HCT116 (cell line): Measurements from ENCODE around the gene MUSK. TPM values are rescaled to one million over a fixed set of nuclear protein-coding genes. Genes with fewer than 3 reads are reported as not detected.

ENCODE experiments used
- ATAC-seq: fragments of 200-7000 bp; cut with Tn5 transposase; 2 replicates; pipeline ENCODE4 v1.9.1; 2020; ENCODE audit warnings: mild to moderate bottlenecking, moderate library complexity
- BruUV-seq: library from RNA; stranded (reverse); fragments of 400-500 nt; replicated peaks from 2 replicates; lab custom pipeline; 2021; lab: Mats Ljungman, UMichigan
- CTCF ChIA-PET: fragments of 300-600 bp; sonication (Branson Sonifier 250); formaldehyde crosslinking; loops from one replicate; lab custom pipeline; 2021; ENCODE audit warnings: antibody characterized with exemption; lab: Charles Lee
- POLR2A ChIA-PET: fragments of 300-600, 350-600 bp; sonication (Branson Sonifier 250); formaldehyde crosslinking; loops from one replicate; lab custom pipeline; 2021; ENCODE audit warnings: antibody characterized with exemption; lab: Charles Lee
- RAD21 ChIA-PET, 2 experiments: fragments of 300-600 bp; sonication (Branson Sonifier 250); formaldehyde crosslinking; loops; one replicate each; lab custom pipeline; 2023; ENCODE audit warnings: low total read pairs in 2 of 2; ENCODE audit not compliant: uncharacterized antibody in 2 of 2, unreplicated experiment in 2 of 2, low non-redundant PET in 1 of 2; lab: Charles Lee
- DNase-seq: peaks from one replicate; pipeline ENCODE4 v3.0.0-alpha.2; 2010; ENCODE audit warnings: low read depth, low spot score
- H2AFZ ChIP-seq: fragments of 200-600 bp; shearing (Covaris generic), sonication (generic); 2 replicates; pipeline ENCODE4 v1.6.1; 2017; ENCODE audit warnings: low read depth, mixed run types, mixed read lengths, antibody characterized with exemption, low read length; ENCODE audit not compliant: poor library complexity, severe bottlenecking
- H3K27ac ChIP-seq: 2 replicates; pipeline ENCODE4 v1.5.1; 2012; ENCODE audit warnings: low read depth, low read length
- H3K27me3 ChIP-seq: fragments of 200-600 bp; sonication (generic); 2 replicates; pipeline ENCODE4 v1.6.1; 2016; ENCODE audit warnings: mixed run types, low read length, mixed read lengths; ENCODE audit not compliant: insufficient read depth
- H3K36me3 ChIP-seq, 2 experiments: fragments of 200-500 bp in 1 of 2; fragments of 200-600 bp in 1 of 2; sonication (Bioruptor generic) in 1 of 2; sonication (generic) in 1 of 2; 2 replicates each; pipeline versions ENCODE4 v1.5.1 to v1.6.1; 2014 to 2016; ENCODE audit warnings: low read length in 2 of 2, inconsistent platforms in 1 of 2, mixed read lengths in 1 of 2, mixed run types in 1 of 2; ENCODE audit not compliant: insufficient read depth in 2 of 2, control insufficient read depth in 1 of 2
- H3K4me1 ChIP-seq, 2 experiments: fragments of 200-600 bp in 1 of 2; sonication (generic) in 1 of 2; 2 replicates each; pipeline versions ENCODE4 v1.5.1 to v1.6.1; 2012 to 2017; ENCODE audit warnings: low read length in 2 of 2, inconsistent platforms in 1 of 2, mild to moderate bottlenecking in 1 of 2, mixed read lengths in 1 of 2, mixed run types in 1 of 2, moderate library complexity in 1 of 2; ENCODE audit not compliant: insufficient read depth in 2 of 2, control insufficient read depth in 1 of 2
- H3K4me2 ChIP-seq: fragments of 200-600 bp; sonication (generic); 2 replicates; pipeline ENCODE4 v1.6.1; 2017; ENCODE audit warnings: mixed run types, low read length, mixed read lengths
- H3K4me3 ChIP-seq, 2 experiments: fragments of 200-600 bp in 1 of 2; sonication (generic) in 1 of 2; replicated peaks in 1 of 2; 2 replicates each; pipeline ENCODE4 v1.5.1; 2011 to 2016; ENCODE audit warnings: low read length in 2 of 2, control low read depth in 1 of 2, low read depth in 1 of 2, mild to moderate bottlenecking in 1 of 2, mixed read lengths in 1 of 2, mixed run types in 1 of 2
- H3K79me2 ChIP-seq: fragments of 200-600 bp; sonication (generic); 2 replicates; pipeline ENCODE4 v1.6.1; 2017; ENCODE audit warnings: mild to moderate bottlenecking, mixed run types, low read length, moderate library complexity, mixed read lengths; ENCODE audit not compliant: insufficient read depth
- H3K9ac ChIP-seq: fragments of 200-600 bp; sonication (generic); 2 replicates; pipeline ENCODE4 v1.6.1; 2016; ENCODE audit warnings: low read length, mixed read lengths
- H3K9me2 ChIP-seq: fragments of 200-600 bp; sonication (generic), shearing (Covaris generic); 2 replicates; pipeline ENCODE4 v1.6.1; 2017; ENCODE audit warnings: mixed run types, mild to moderate bottlenecking, moderate library complexity; ENCODE audit not compliant: insufficient read depth
- H3K9me3 ChIP-seq, 2 experiments: fragments of 200-500 bp in 1 of 2; fragments of 200-600 bp in 1 of 2; sonication (Bioruptor generic) in 1 of 2; sonication (generic) in 1 of 2; 2 replicates each; pipeline ENCODE4 v1.6.1; 2014 to 2017; ENCODE audit warnings: low read length in 2 of 2, mixed read lengths in 2 of 2, inconsistent platforms in 1 of 2, low read depth in 1 of 2, mild to moderate bottlenecking in 1 of 2, mixed run types in 1 of 2, moderate library complexity in 1 of 2; ENCODE audit not compliant: control insufficient read depth in 1 of 2, insufficient read depth in 1 of 2
- H4K20me1 ChIP-seq: fragments of 200-600 bp; sonication (generic), shearing (Covaris generic); 2 replicates; pipeline ENCODE4 v1.6.1; 2017; ENCODE audit warnings: mixed run types, mild to moderate bottlenecking, moderate library complexity; ENCODE audit not compliant: insufficient read depth
- CEBPB ChIP-seq: IDR thresholded peaks from 2 replicates; pipeline ENCODE4 v1.6.1; 2012; ENCODE audit warnings: low read depth
- EGR1 ChIP-seq: IDR thresholded peaks from 2 replicates; pipeline ENCODE4 v1.6.1; 2012; ENCODE audit warnings: low read depth
- ELF1 ChIP-seq: IDR thresholded peaks from 2 replicates; pipeline ENCODE4 v1.6.1; 2012; ENCODE audit warnings: low read depth, borderline replicate concordance
- POLR2AphosphoS5 ChIP-seq: IDR thresholded peaks from 2 replicates; pipeline ENCODE4 v1.6.1; 2011; ENCODE audit warnings: mild to moderate bottlenecking, low read depth, low read length, moderate library complexity
- SIN3A ChIP-seq: IDR thresholded peaks from 2 replicates; pipeline ENCODE4 v1.6.1; 2012; ENCODE audit warnings: low read depth
- SRF ChIP-seq: IDR thresholded peaks from 2 replicates; pipeline ENCODE4 v1.6.1; 2012; ENCODE audit warnings: low read depth
- TCF7L2 ChIP-seq: IDR thresholded peaks from 2 replicates; pipeline ENCODE4 v1.7.0; 2011; ENCODE audit warnings: borderline replicate concordance, inconsistent platforms; ENCODE audit not compliant: insufficient read depth, insufficient read length; ENCODE audit errors: extremely low read depth
- ZFX ChIP-seq: fragments of 450-650 bp; IDR thresholded peaks from 2 replicates; pipeline ENCODE4 v1.6.1; 2017
- ZNF274 ChIP-seq: fragments of 200-500 bp; sonication (Bioruptor generic); IDR thresholded peaks from 2 replicates; pipeline ENCODE4 v1.6.1; 2014; ENCODE audit warnings: mild to moderate bottlenecking, low read depth, low read length, inconsistent platforms
- intact Hi-C: fragments of 100-400 bp; cut with micrococcal nuclease; formaldehyde crosslinking; loops from 2 replicates; pipeline ENCODE4 v1.10.0; 2022
- total RNA-seq: library from RNA; stranded (reverse); gene quantifications from one replicate; pipeline ENCODE4 v1.2.1, GENCODE V29; 2021; ENCODE audit not compliant: unreplicated experiment
- TF ChIP-seq, protein P1 (sequence below): IDR thresholded peaks from 2 replicates; pipeline ENCODE4 v1.6.1; 2011; ENCODE audit warnings: mild to moderate bottlenecking, low read length, moderate library complexity; ENCODE audit not compliant: insufficient replicate concordance; ENCODE audit errors: extremely low read depth
- TF ChIP-seq, protein P2 (sequence below): IDR thresholded peaks from 2 replicates; pipeline ENCODE4 v1.6.1; 2012
- TF ChIP-seq, protein P3 (sequence below): IDR thresholded peaks from 2 replicates; pipeline ENCODE4 v1.6.1; 2012; ENCODE audit warnings: low read depth
- TF ChIP-seq, protein P4 (sequence below), 3 experiments: fragments of 200-600 bp in 1 of 3; sonication (generic) in 1 of 3; IDR thresholded peaks in 2 of 3; conservative IDR thresholded peaks in 1 of 3; 2 replicates each; pipeline ENCODE4 v1.5.1; 2012 to 2017; ENCODE audit warnings: low read depth in 2 of 3, low read length in 2 of 3, antibody characterized with exemption in 1 of 3, borderline replicate concordance in 1 of 3, control low read depth in 1 of 3, mild to moderate bottlenecking in 1 of 3, mixed read lengths in 1 of 3, mixed run types in 1 of 3, moderate library complexity in 1 of 3; ENCODE audit not compliant: insufficient read depth in 1 of 3

The MUSK gene
- total RNA-seq, 1 experiment from 2014 or later, result not detected

DNA sequence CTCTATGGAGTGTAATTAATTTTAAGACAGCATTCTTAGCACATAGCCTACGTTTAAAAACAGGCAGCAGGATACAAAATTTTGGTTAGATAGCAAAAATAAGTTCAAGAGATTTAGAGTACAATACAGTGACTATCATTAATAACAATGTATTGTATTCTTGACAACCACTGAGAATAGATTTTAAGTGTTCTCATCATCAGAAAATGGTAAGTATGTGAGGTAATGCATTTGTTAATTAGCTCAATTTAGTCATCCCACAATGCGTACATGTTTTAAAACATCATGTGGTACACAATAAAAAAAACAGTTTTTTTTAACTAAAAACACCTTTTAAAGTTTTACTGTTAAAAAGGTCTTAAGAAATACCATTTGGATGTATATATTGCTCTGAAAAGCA lies 94.2 kb downstream of the MUSK start:
- Histone ChIP-seq H3K9me3 (no peaks in the 10 kb centered on the region), H3K79me2 (no peaks in the 10 kb centered on the region), H3K36me3 (no peaks in the 10 kb centered on the region), H3K4me1 (no peaks in the 10 kb centered on the region), H4K20me1 (no peaks in the 10 kb centered on the region), H3K4me2 (no peak overlapping the region), H3K27me3 (no peaks in the 10 kb centered on the region), H3K27ac (no peak overlapping the region), H3K9me2 (no peaks in the 10 kb centered on the region), H3K4me3 (no peak overlapping the region), H2AFZ (no peak overlapping the region), H3K9ac (no peak overlapping the region)
- intact Hi-C loops, result no loop called here
- DNase-seq, result no peak
- ChIA-PET POLR2A (no interaction called here), RAD21 (no interaction called here), CTCF (no interaction called here)
- no peak for ATAC-seq
- no TSS peak for BruUV-seq
- TF ChIP-seq, protein P1, sequence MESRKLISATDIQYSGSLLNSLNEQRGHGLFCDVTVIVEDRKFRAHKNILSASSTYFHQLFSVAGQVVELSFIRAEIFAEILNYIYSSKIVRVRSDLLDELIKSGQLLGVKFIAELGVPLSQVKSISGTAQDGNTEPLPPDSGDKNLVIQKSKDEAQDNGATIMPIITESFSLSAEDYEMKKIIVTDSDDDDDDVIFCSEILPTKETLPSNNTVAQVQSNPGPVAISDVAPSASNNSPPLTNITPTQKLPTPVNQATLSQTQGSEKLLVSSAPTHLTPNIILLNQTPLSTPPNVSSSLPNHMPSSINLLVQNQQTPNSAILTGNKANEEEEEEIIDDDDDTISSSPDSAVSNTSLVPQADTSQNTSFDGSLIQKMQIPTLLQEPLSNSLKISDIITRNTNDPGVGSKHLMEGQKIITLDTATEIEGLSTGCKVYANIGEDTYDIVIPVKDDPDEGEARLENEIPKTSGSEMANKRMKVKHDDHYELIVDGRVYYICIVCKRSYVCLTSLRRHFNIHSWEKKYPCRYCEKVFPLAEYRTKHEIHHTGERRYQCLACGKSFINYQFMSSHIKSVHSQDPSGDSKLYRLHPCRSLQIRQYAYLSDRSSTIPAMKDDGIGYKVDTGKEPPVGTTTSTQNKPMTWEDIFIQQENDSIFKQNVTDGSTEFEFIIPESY, result no peak
- TF ChIP-seq, protein P2, sequence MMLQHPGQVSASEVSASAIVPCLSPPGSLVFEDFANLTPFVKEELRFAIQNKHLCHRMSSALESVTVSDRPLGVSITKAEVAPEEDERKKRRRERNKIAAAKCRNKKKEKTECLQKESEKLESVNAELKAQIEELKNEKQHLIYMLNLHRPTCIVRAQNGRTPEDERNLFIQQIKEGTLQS, result no peak
- TF ChIP-seq, protein P3, sequence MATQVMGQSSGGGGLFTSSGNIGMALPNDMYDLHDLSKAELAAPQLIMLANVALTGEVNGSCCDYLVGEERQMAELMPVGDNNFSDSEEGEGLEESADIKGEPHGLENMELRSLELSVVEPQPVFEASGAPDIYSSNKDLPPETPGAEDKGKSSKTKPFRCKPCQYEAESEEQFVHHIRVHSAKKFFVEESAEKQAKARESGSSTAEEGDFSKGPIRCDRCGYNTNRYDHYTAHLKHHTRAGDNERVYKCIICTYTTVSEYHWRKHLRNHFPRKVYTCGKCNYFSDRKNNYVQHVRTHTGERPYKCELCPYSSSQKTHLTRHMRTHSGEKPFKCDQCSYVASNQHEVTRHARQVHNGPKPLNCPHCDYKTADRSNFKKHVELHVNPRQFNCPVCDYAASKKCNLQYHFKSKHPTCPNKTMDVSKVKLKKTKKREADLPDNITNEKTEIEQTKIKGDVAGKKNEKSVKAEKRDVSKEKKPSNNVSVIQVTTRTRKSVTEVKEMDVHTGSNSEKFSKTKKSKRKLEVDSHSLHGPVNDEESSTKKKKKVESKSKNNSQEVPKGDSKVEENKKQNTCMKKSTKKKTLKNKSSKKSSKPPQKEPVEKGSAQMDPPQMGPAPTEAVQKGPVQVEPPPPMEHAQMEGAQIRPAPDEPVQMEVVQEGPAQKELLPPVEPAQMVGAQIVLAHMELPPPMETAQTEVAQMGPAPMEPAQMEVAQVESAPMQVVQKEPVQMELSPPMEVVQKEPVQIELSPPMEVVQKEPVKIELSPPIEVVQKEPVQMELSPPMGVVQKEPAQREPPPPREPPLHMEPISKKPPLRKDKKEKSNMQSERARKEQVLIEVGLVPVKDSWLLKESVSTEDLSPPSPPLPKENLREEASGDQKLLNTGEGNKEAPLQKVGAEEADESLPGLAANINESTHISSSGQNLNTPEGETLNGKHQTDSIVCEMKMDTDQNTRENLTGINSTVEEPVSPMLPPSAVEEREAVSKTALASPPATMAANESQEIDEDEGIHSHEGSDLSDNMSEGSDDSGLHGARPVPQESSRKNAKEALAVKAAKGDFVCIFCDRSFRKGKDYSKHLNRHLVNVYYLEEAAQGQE, result no peak
- TF ChIP-seq TCF7L2 (no peak), CEBPB (no peak), SIN3A (no peak), ZFX (no peak), POLR2AphosphoS5 (no peak), ELF1 (no peak), SRF (no peak), EGR1 (no peak), ZNF274 (no peak)
- TF ChIP-seq, protein P4, sequence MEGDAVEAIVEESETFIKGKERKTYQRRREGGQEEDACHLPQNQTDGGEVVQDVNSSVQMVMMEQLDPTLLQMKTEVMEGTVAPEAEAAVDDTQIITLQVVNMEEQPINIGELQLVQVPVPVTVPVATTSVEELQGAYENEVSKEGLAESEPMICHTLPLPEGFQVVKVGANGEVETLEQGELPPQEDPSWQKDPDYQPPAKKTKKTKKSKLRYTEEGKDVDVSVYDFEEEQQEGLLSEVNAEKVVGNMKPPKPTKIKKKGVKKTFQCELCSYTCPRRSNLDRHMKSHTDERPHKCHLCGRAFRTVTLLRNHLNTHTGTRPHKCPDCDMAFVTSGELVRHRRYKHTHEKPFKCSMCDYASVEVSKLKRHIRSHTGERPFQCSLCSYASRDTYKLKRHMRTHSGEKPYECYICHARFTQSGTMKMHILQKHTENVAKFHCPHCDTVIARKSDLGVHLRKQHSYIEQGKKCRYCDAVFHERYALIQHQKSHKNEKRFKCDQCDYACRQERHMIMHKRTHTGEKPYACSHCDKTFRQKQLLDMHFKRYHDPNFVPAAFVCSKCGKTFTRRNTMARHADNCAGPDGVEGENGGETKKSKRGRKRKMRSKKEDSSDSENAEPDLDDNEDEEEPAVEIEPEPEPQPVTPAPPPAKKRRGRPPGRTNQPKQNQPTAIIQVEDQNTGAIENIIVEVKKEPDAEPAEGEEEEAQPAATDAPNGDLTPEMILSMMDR (IDR thresholded peaks at IDR 0.05 in 2 of 3, conservative IDR thresholded peaks at IDR 0.05 in 1 of 3; ENCODE audit: borderline replicate concordance in 1 of 3, insufficient read depth in 1 of 3, low read depth in 2 of 3, low read length in 2 of 3), result no peak
